ENCODE data around the gene PSTPIP1. TPM values are rescaled to one million over a fixed set of nuclear protein-coding genes. Genes with fewer than 3 reads are reported as not detected.
"Not testable (repeated sequence)": the region's sequence is repeated elsewhere in the genome, so short reads cannot be mapped to it uniquely, and the experiment has no call there.

Gene PSTPIP1
- total RNA-seq, 1 donor from 2014 or later: 13.3 TPM

- no peak for TF ChIP-seq POLR2AphosphoS5 (IDR thresholded peaks at IDR 0.05; ENCODE audit: insufficient read depth in 1 of 2, low read depth in 1 of 2)
- TF ChIP-seq CTCF (IDR thresholded peaks at IDR 0.05): no peak
- TF ChIP-seq POLR2A (IDR thresholded peaks at IDR 0.05): no peak
- Histone ChIP-seq H3K27ac (no peak overlapping the region), H3K27me3 (no peaks in the 10 kb centered on the region), H3K9me3 (no peaks in the 10 kb centered on the region), H3K36me3 (no peaks in the 10 kb centered on the region), H3K4me3 (no peak overlapping the region), H3K4me1 (no peaks in the 10 kb centered on the region)
- intact Hi-C loops (cut with DNase I): no loop called here
- DNase-seq (ENCODE audit: extremely low spot score in 2 of 2): no peak
Observed at GRCh38 chr15:76964157-76964556, 30.8 kb upstream of the PSTPIP1 start.

- H3K4me1 ChIP-seq; DNase-seq (ENCODE audit: extremely low spot score in 2 of 2); intact Hi-C loops (cut with DNase I); H3K27me3 ChIP-seq; H3K36me3 ChIP-seq; H3K27ac ChIP-seq; H3K4me3 ChIP-seq; H3K9me3 ChIP-seq: not testable (repeated sequence)
Observed at GRCh38 chr15:76966051-76966450, 28.9 kb upstream of the PSTPIP1 start.

GRCh38 chr15:76967067-76967466 is 27.9 kb upstream of the PSTPIP1 start:
- Histone ChIP-seq H3K9me3 (no peaks in the 10 kb centered on the region), H3K27me3 (no peaks in the 10 kb centered on the region), H3K4me3 (no peak overlapping the region), H3K27ac (no peak overlapping the region), H3K36me3 (no peaks in the 10 kb centered on the region), H3K4me1 (no peaks in the 10 kb centered on the region)
- TF ChIP-seq POLR2A (IDR thresholded peaks at IDR 0.05) (no peak), CTCF (IDR thresholded peaks at IDR 0.05) (no peak), POLR2AphosphoS5 (IDR thresholded peaks at IDR 0.05; ENCODE audit: insufficient read depth in 1 of 2, low read depth in 1 of 2) (no peak)
- intact Hi-C loops (cut with DNase I): no loop called here
- DNase-seq (ENCODE audit: extremely low spot score in 2 of 2): no peak

- no peak for DNase-seq (ENCODE audit: extremely low spot score in 2 of 2)
- Histone ChIP-seq H3K4me1 (peaks cover 7% of the 10 kb centered on the region), H3K4me3 (no peak overlapping the region), H3K9me3 (no peaks in the 10 kb centered on the region), H3K27me3 (no peaks in the 10 kb centered on the region), H3K27ac (no peak overlapping the region), H3K36me3 (no peaks in the 10 kb centered on the region)
- intact Hi-C loops (cut with DNase I): no loop called here
- TF ChIP-seq POLR2A (IDR thresholded peaks at IDR 0.05) (no peak), POLR2AphosphoS5 (IDR thresholded peaks at IDR 0.05; ENCODE audit: insufficient read depth in 1 of 2, low read depth in 1 of 2) (no peak), CTCF (IDR thresholded peaks at IDR 0.05) (no peak)
Observed at GRCh38 chr15:76968306-76968705, 26.6 kb upstream of the PSTPIP1 start.

- peak overlapping the region; percentile 13 to 24 for H3K4me3 ChIP-seq
- no peaks in the 10 kb centered on the region for H3K36me3 ChIP-seq
- TF ChIP-seq POLR2A (IDR thresholded peaks at IDR 0.05): no peak
- no peak for TF ChIP-seq CTCF (IDR thresholded peaks at IDR 0.05)
- no peak for TF ChIP-seq POLR2AphosphoS5 (IDR thresholded peaks at IDR 0.05; ENCODE audit: insufficient read depth in 1 of 2, low read depth in 1 of 2)
- no peaks in the 10 kb centered on the region for H3K27me3 ChIP-seq
- H3K4me1 ChIP-seq: peaks cover 7% of the 10 kb centered on the region
- H3K27ac ChIP-seq: no peak overlapping the region
- DNase-seq (ENCODE audit: extremely low spot score in 2 of 2): no peak
- intact Hi-C loops (cut with DNase I): no loop called here
- H3K9me3 ChIP-seq: no peaks in the 10 kb centered on the region
Observed at GRCh38 chr15:76972389-76973361, 22.3 kb upstream of the PSTPIP1 start.

Data from vagina (tissue), 2 donors.